HCT116 (cell line): ENCODE results near the gene TENM3.

Experiments
- EGR1 ChIP-seq: IDR thresholded peaks from 2 replicates; pipeline ENCODE4 v1.6.1; 2012; ENCODE audit warnings: low read depth
- POLR2A ChIP-seq: IDR thresholded peaks from 2 replicates; pipeline ENCODE4 v1.7.0; 2011; ENCODE audit warnings: borderline replicate concordance; ENCODE audit not compliant: insufficient read depth, insufficient read length; ENCODE audit errors: extremely low read depth

- no peak for TF ChIP-seq POLR2A
- TF ChIP-seq EGR1: no peak
Measured at GRCh38 chr4:182533964-182534363, 290.8 kb downstream of the TENM3 start.
